CD8-positive, alpha-beta memory T cell (primary cell): ENCODE results near the gene BICDL1. TPM values are rescaled to one million over a fixed set of nuclear protein-coding genes. Genes with fewer than 3 reads are reported as not detected.
A peak's percentile ranks its signal among the peaks of the same experiment; 100 is the strongest.
"Not testable (repeated sequence)": the region's sequence is repeated elsewhere in the genome, so short reads cannot be mapped to it uniquely, and the experiment has no call there.

ENCODE experiments used
- CTCF ChIA-PET: fragments of 350-600 bp; sonication (Branson Sonifier 250); formaldehyde crosslinking; loops from one replicate; lab custom pipeline; 2021; ENCODE audit warnings: antibody characterized with exemption; lab: Charles Lee
- POLR2A ChIA-PET: fragments of 350-600 bp; sonication (Branson Sonifier 250); formaldehyde crosslinking; loops from one replicate; lab custom pipeline; 2021; ENCODE audit warnings: antibody characterized with exemption; lab: Charles Lee
- DNase-seq, 5 donors: peaks; one replicate each; pipeline versions ENCODE4 v3.0.0 to v3.0.0-alpha.2; 2020 to 2022; ENCODE audit warnings: mixed read lengths in 1 of 5
- H3K27ac ChIP-seq: one replicate; pipeline ENCODE4 v1.7.0; 2013; ENCODE audit warnings: low read depth, mild to moderate bottlenecking, low read length, moderate library complexity
- H3K27me3 ChIP-seq: 2 replicates; pipeline ENCODE4 v1.7.0; 2013; ENCODE audit warnings: low read length, mild to moderate bottlenecking; ENCODE audit not compliant: insufficient read depth, poor library complexity, severe bottlenecking
- H3K36me3 ChIP-seq: 2 replicates; pipeline ENCODE4 v1.7.0; 2013; ENCODE audit warnings: mild to moderate bottlenecking, low read length, moderate library complexity; ENCODE audit not compliant: insufficient read depth
- H3K4me1 ChIP-seq: 2 replicates; pipeline ENCODE4 v1.7.0; 2013; ENCODE audit warnings: mild to moderate bottlenecking, low read length, moderate library complexity; ENCODE audit not compliant: insufficient read depth
- H3K4me3 ChIP-seq: 2 replicates; pipeline ENCODE4 v1.7.0; 2013; ENCODE audit warnings: mild to moderate bottlenecking, low read length
- H3K9me3 ChIP-seq: 2 replicates; pipeline ENCODE4 v1.7.0; 2013; ENCODE audit warnings: mild to moderate bottlenecking, low read length
- H3K27ac Mint-ChIP-seq, 8 donors: one replicate each; pipeline ENCODE4 v1.8.0; 2020 to 2021; ENCODE audit warnings: mixed read lengths in 8 of 8, mild to moderate bottlenecking in 6 of 8, inconsistent platforms in 3 of 8, moderate library complexity in 3 of 8
- H3K27me3 Mint-ChIP-seq, 2 donors: one replicate each; pipeline ENCODE4 v1.8.0; 2020 to 2021; ENCODE audit warnings: mixed read lengths in 2 of 2, mild to moderate bottlenecking in 1 of 2, moderate library complexity in 1 of 2
- H3K36me3 Mint-ChIP-seq, 3 donors: one replicate each; pipeline ENCODE4 v1.8.0; 2020 to 2021; ENCODE audit warnings: mixed read lengths in 3 of 3, inconsistent platforms in 1 of 3, mild to moderate bottlenecking in 1 of 3
- H3K4me1 Mint-ChIP-seq, 3 donors: one replicate each; pipeline ENCODE4 v1.8.0; 2020 to 2021; ENCODE audit warnings: mixed read lengths in 3 of 3, inconsistent platforms in 1 of 3, mild to moderate bottlenecking in 1 of 3
- H3K4me3 Mint-ChIP-seq, 7 donors: one replicate each; pipeline ENCODE4 v1.8.0; 2020 to 2021; ENCODE audit warnings: mixed read lengths in 7 of 7, mild to moderate bottlenecking in 6 of 7, moderate library complexity in 4 of 7, inconsistent platforms in 2 of 7
- H3K9me3 Mint-ChIP-seq, 5 donors: one replicate each; pipeline ENCODE4 v1.8.0; 2020 to 2022; ENCODE audit warnings: mixed read lengths in 5 of 5, mild to moderate bottlenecking in 3 of 5, moderate library complexity in 2 of 5, inconsistent platforms in 1 of 5
- polyA plus RNA-seq: library from polyadenylated mRNA; unstranded; fragments of 300-500 nt; fragmentation: Illumina TruSeq; gene quantifications from one replicate; pipeline ENCODE4 v1.2.3, GENCODE V29; 2021
- total RNA-seq, 2 experiments: library from RNA; stranded (reverse); gene quantifications; one replicate each; pipeline ENCODE4 v1.2.3, GENCODE V29; 2021

Gene BICDL1
- total and polyA plus RNA-seq, 3 experiments from 2014 or later = 7.4 to 109 (median 106) TPM

- H3K4me3 Mint-ChIP-seq = no peak overlapping the region
- peaks cover 0 to 26% (median 3%) of the 10 kb centered on the region in 3 donors for H3K36me3 Mint-ChIP-seq
- no peaks in the 10 kb centered on the region for H3K4me1 ChIP-seq
- H3K9me3 Mint-ChIP-seq = peaks cover 18 to 30% (median 25%) of the 10 kb centered on the region in 5 donors
- no peaks in the 10 kb centered on the region for H3K36me3 ChIP-seq
- H3K27ac ChIP-seq = no peak overlapping the region
- H3K27me3 ChIP-seq = no peaks in the 10 kb centered on the region
- ChIA-PET POLR2A (no interaction called here), CTCF (interaction anchor here (1.2 kb wide), 1 partner anchor 8 kb away, joined by 3 read pairs; no protein-coding TSS in a partner anchor)
- H3K4me1 Mint-ChIP-seq = no peaks in the 10 kb centered on the region
- no peak overlapping the region for H3K27ac Mint-ChIP-seq
- H3K4me3 ChIP-seq = no peak overlapping the region
- H3K27me3 Mint-ChIP-seq = no peaks in the 10 kb centered on the region
- DNase-seq = no peak
- peaks cover 16% of the 10 kb centered on the region for H3K9me3 ChIP-seq
Measured at GRCh38 chr12:119957135-119957534, 31.9 kb upstream of the BICDL1 start.

DNA sequence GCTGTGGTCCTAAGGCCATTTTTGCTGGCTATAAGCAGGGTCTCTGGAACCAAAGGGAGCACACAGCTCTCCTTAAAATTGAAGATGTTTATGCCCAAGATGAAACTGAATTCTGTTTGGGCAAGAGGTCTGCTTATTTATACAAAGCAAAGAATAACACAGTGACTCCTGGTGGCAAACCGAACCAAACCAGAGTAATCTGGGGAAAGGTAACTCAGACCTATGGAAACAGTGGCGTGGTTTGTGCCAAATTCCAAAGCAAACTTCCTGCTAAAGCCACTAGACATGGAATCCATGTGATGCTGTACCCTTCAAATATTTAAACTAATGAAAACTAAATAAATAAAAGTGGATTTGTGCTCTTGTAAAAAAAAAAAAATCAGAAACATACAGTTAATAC, 29.6 kb upstream of the BICDL1 start:
- Histone ChIP-seq H3K4me1 (no peaks in the 10 kb centered on the region), H3K27me3 (no peaks in the 10 kb centered on the region), H3K9me3 (peaks cover 16% of the 10 kb centered on the region), H3K4me3 (no peak overlapping the region), H3K27ac (no peak overlapping the region), H3K36me3 (no peaks in the 10 kb centered on the region)
- Mint-ChIP-seq H3K27me3 (peaks cover 0 to 2% of the 10 kb centered on the region in 2 donors), H3K27ac (no peak overlapping the region), H3K36me3 (peaks cover 0 to 26% (median 3%) of the 10 kb centered on the region in 3 donors), H3K9me3 (peaks cover 18 to 30% (median 25%) of the 10 kb centered on the region in 5 donors), H3K4me1 (no peaks in the 10 kb centered on the region), H3K4me3 (no peak overlapping the region)
- DNase-seq = no peak
- POLR2A ChIA-PET = no interaction called here
- CTCF ChIA-PET = no interaction called here

GRCh38 chr12:119964123-119964522, 24.9 kb upstream of the BICDL1 start:
- Mint-ChIP-seq H3K9me3 (no peaks in the 10 kb centered on the region), H3K27ac (no peak overlapping the region), H3K36me3 (no peaks in the 10 kb centered on the region), H3K4me3 (no peak overlapping the region), H3K27me3 (peaks cover 0 to 2% of the 10 kb centered on the region in 2 donors), H3K4me1 (no peaks in the 10 kb centered on the region)
- Histone ChIP-seq H3K27ac (no peak overlapping the region), H3K4me3 (no peak overlapping the region), H3K36me3 (no peaks in the 10 kb centered on the region), H3K4me1 (no peaks in the 10 kb centered on the region), H3K27me3 (no peaks in the 10 kb centered on the region), H3K9me3 (no peaks in the 10 kb centered on the region)
- CTCF ChIA-PET = no interaction called here
- DNase-seq = no peak
- POLR2A ChIA-PET = no interaction called here

DNA sequence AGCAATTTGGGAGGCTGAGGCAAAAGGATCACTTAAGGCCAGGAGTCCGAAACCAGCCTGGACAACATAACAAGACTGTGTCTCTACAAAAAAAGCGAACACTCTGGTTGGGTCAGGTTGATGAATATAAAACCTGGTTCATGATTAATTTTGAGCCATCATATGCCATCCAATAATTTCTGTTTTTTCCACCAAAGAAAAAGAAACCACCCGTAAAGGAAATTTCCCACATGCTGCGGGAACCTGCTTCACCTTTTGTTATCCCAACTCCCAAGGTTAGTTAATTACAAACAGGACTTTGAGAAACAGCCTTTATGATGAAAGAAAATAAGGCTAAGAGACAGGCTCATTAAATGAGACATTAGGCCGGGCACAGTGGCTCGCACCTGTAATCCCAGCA, 24.1 kb upstream of the BICDL1 start:
- DNase-seq = no peak
- ChIA-PET CTCF (no interaction called here), POLR2A (no interaction called here)
- H3K4me1 ChIP-seq = no peaks in the 10 kb centered on the region
- peaks cover 0 to 2% of the 10 kb centered on the region in 2 donors for H3K27me3 Mint-ChIP-seq
- H3K27ac Mint-ChIP-seq = no peak overlapping the region
- no peaks in the 10 kb centered on the region for H3K9me3 ChIP-seq
- no peaks in the 10 kb centered on the region for H3K36me3 ChIP-seq
- no peak overlapping the region for H3K4me3 ChIP-seq
- no peaks in the 10 kb centered on the region for H3K9me3 Mint-ChIP-seq
- no peaks in the 10 kb centered on the region for H3K4me1 Mint-ChIP-seq
- H3K27ac ChIP-seq = no peak overlapping the region
- H3K27me3 ChIP-seq = no peaks in the 10 kb centered on the region
- no peaks in the 10 kb centered on the region for H3K36me3 Mint-ChIP-seq
- no peak overlapping the region for H3K4me3 Mint-ChIP-seq

- no peaks in the 10 kb centered on the region for H3K9me3 Mint-ChIP-seq
- no peak for DNase-seq
- no peak overlapping the region for H3K4me3 Mint-ChIP-seq
- Histone ChIP-seq H3K27me3 (no peaks in the 10 kb centered on the region), H3K9me3 (no peaks in the 10 kb centered on the region), H3K4me1 (no peaks in the 10 kb centered on the region), H3K36me3 (no peaks in the 10 kb centered on the region), H3K27ac (no peak overlapping the region), H3K4me3 (no peak overlapping the region)
- H3K36me3 Mint-ChIP-seq = no peaks in the 10 kb centered on the region
- ChIA-PET CTCF (no interaction called here), POLR2A (no interaction called here)
- no peak overlapping the region for H3K27ac Mint-ChIP-seq
- peaks cover 5% of the 10 kb centered on the region in 2 donors for H3K27me3 Mint-ChIP-seq
- peaks cover 0 to 9% (median 3%) of the 10 kb centered on the region in 3 donors for H3K4me1 Mint-ChIP-seq
Measured at GRCh38 chr12:119980242-119980641, 8.8 kb upstream of the BICDL1 start.

GRCh38 chr12:119980702-119981101, 8.3 kb upstream of the BICDL1 start:
- H3K36me3 ChIP-seq, H3K9me3 ChIP-seq, H3K36me3 Mint-ChIP-seq, H3K27ac Mint-ChIP-seq, H3K4me3 Mint-ChIP-seq, DNase-seq, H3K27ac ChIP-seq, H3K4me1 Mint-ChIP-seq, H3K27me3 ChIP-seq, H3K4me1 ChIP-seq, CTCF ChIA-PET, H3K4me3 ChIP-seq, H3K27me3 Mint-ChIP-seq, H3K9me3 Mint-ChIP-seq: not testable (repeated sequence)
- POLR2A ChIA-PET = interaction anchor here (0.7 kb wide), 1 partner anchor 33 kb away, joined by 9 read pairs; no protein-coding TSS in a partner anchor

GRCh38 chr12:119989361-119989730, 310 bp downstream of the BICDL1 start:
- H3K27me3 ChIP-seq = no peaks in the 10 kb centered on the region
- no peak overlapping the region for H3K4me3 ChIP-seq
- ChIA-PET CTCF (interaction anchor here (0.9 to 3.3 kb wide), 14 partner anchors 11 to 212 kb away, joined by 3 to 30 read pairs (median 6); partner anchors contain the start of genes RAB35 and RPLP0), POLR2A (interaction anchor here (0.6 to 3.1 kb wide), 9 partner anchors 18 to 212 kb away, joined by 3 to 53 read pairs (median 9); partner anchors contain the start of genes RAB35 and RPLP0)
- H3K27ac Mint-ChIP-seq = peak overlapping the region in 3 of 8 donors; percentile 81 to 94 (median 91)
- H3K9me3 Mint-ChIP-seq = no peaks in the 10 kb centered on the region
- H3K27me3 Mint-ChIP-seq = no peaks in the 10 kb centered on the region
- H3K9me3 ChIP-seq = no peaks in the 10 kb centered on the region
- peaks cover 5% of the 10 kb centered on the region for H3K36me3 ChIP-seq
- peaks cover 34 to 45% (median 45%) of the 10 kb centered on the region in 3 donors for H3K4me1 Mint-ChIP-seq
- H3K4me3 Mint-ChIP-seq = peak overlapping the region; percentile 67 to 92 (median 80)
- peaks cover 3 to 38% (median 5%) of the 10 kb centered on the region in 3 donors for H3K36me3 Mint-ChIP-seq
- peaks cover 24% of the 10 kb centered on the region for H3K4me1 ChIP-seq
- DNase-seq = peak in 1 of 5 donors; percentile 23
- H3K27ac ChIP-seq = peak overlapping the region; percentile 75

DNA sequence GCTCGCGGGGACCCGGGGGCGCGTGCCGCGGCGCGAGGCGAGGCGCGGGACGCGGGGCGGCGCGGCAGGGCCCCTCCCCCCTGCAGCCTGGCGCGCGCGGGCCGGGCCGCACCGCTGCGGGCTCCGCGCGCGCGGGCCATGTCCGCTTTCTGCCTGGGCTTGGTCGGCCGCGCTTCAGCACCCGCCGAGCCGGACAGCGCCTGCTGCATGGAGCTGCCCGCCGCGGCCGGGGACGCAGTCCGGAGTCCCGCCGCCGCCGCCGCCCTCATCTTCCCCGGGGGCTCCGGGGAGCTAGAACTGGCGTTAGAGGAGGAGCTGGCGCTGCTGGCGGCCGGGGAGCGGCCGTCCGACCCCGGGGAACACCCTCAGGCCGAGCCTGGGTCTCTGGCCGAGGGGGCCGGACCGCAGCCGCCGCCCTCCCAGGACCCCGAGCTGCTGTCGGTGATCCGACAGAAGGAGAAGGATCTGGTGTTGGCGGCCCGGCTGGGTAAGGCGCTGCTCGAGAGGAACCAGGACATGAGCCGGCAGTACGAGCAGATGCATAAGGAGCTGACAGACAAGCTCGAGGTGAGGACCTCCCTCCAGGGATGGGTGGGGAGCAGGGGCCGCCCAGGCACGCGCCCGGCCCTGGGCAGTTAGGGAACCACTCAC, 820 bp downstream of the BICDL1 start:
- no peaks in the 10 kb centered on the region for H3K27me3 Mint-ChIP-seq
- H3K4me1 Mint-ChIP-seq = peaks cover 34 to 48% (median 47%) of the 10 kb centered on the region in 3 donors
- peaks cover 24% of the 10 kb centered on the region for H3K4me1 ChIP-seq
- no peaks in the 10 kb centered on the region for H3K9me3 Mint-ChIP-seq
- peak overlapping the region; percentile 83 to 95 (median 87) for H3K4me3 Mint-ChIP-seq
- peaks cover 3 to 42% (median 5%) of the 10 kb centered on the region in 3 donors for H3K36me3 Mint-ChIP-seq
- H3K27me3 ChIP-seq = no peaks in the 10 kb centered on the region
- H3K27ac ChIP-seq = peak overlapping the region; percentile 17
- CTCF ChIA-PET = interaction anchor here (0.7 to 3.3 kb wide), 18 partner anchors 10 to 211 kb away, joined by 3 to 30 read pairs (median 6); partner anchors contain the start of genes RAB35 and RPLP0
- DNase-seq = peak; percentile 61 to 82 (median 64)
- no peaks in the 10 kb centered on the region for H3K9me3 ChIP-seq
- POLR2A ChIA-PET = interaction anchor here (0.9 to 3.1 kb wide), 11 partner anchors 15 to 212 kb away, joined by 3 to 53 read pairs (median 9); partner anchors contain the start of genes RAB35 and RPLP0
- peak overlapping the region in 7 of 8 donors; percentile 54 to 89 (median 79) for H3K27ac Mint-ChIP-seq
- peaks cover 5% of the 10 kb centered on the region for H3K36me3 ChIP-seq
- peak overlapping the region; percentile 67 for H3K4me3 ChIP-seq
